ENCODE measurements around the gene CBR1. TPM values are rescaled to one million over a fixed set of nuclear protein-coding genes. Genes with fewer than 3 reads are reported as not detected.

Gene CBR1
- total RNA-seq, 1 donor from 2014 or later = 20.1 TPM

GRCh38 chr21:36034211-36034913, 35.5 kb upstream of the CBR1 start:
- peaks cover 28% of the 10 kb centered on the region for H3K36me3 Mint-ChIP-seq
- H3K4me1 Mint-ChIP-seq (ENCODE audit: unreplicated experiment) = no peaks in the 10 kb centered on the region
- H3K9me3 Mint-ChIP-seq = no peaks in the 10 kb centered on the region
- no peaks in the 10 kb centered on the region for H3K27me3 Mint-ChIP-seq
- DNase-seq (ENCODE audit: extremely low spot score, unreplicated experiment) = no peak
- TF ChIP-seq CTCF (conservative IDR thresholded peaks at IDR 0.05) = no peak
- no peak overlapping the region for H3K27ac Mint-ChIP-seq
- no peak overlapping the region for H3K4me3 Mint-ChIP-seq

- Mint-ChIP-seq H3K4me1 (ENCODE audit: unreplicated experiment) (no peaks in the 10 kb centered on the region), H3K27ac (no peak overlapping the region), H3K4me3 (no peak overlapping the region), H3K36me3 (peaks cover 30% of the 10 kb centered on the region), H3K27me3 (no peaks in the 10 kb centered on the region), H3K9me3 (no peaks in the 10 kb centered on the region)
- no peak for TF ChIP-seq CTCF (conservative IDR thresholded peaks at IDR 0.05)
- no peak for DNase-seq (ENCODE audit: extremely low spot score, unreplicated experiment)
These were observed 34.4 kb upstream of the CBR1 start for GRCh38 chr21:36035381-36035791.

- DNase-seq (ENCODE audit: extremely low spot score, unreplicated experiment) = no peak
- Mint-ChIP-seq H3K36me3 (peaks cover 38% of the 10 kb centered on the region), H3K4me3 (no peak overlapping the region), H3K27me3 (no peaks in the 10 kb centered on the region), H3K4me1 (ENCODE audit: unreplicated experiment) (no peaks in the 10 kb centered on the region), H3K27ac (no peak overlapping the region), H3K9me3 (no peaks in the 10 kb centered on the region)
- no peak for TF ChIP-seq CTCF (conservative IDR thresholded peaks at IDR 0.05)
These were observed 30.9 kb upstream of the CBR1 start for GRCh38 chr21:36038701-36039497.

- Mint-ChIP-seq H3K36me3 (peaks cover 35% of the 10 kb centered on the region), H3K9me3 (no peaks in the 10 kb centered on the region), H3K27me3 (no peaks in the 10 kb centered on the region)
These were observed 30.0 kb upstream of the CBR1 start for GRCh38 chr21:36039861-36040260.

GRCh38 chr21:36040389-36040788, 29.4 kb upstream of the CBR1 start:
- no peak overlapping the region for H3K4me3 Mint-ChIP-seq
- H3K36me3 Mint-ChIP-seq = peaks cover 33% of the 10 kb centered on the region
- no peak for TF ChIP-seq CTCF (conservative IDR thresholded peaks at IDR 0.05)

More at GRCh38 chr21:36039861-36040260, 30.0 kb upstream of the CBR1 start:
- no peak for DNase-seq (ENCODE audit: extremely low spot score, unreplicated experiment)
- Mint-ChIP-seq H3K4me1 (ENCODE audit: unreplicated experiment) (no peaks in the 10 kb centered on the region), H3K4me3 (no peak overlapping the region), H3K27ac (no peak overlapping the region)
- no peak for TF ChIP-seq CTCF (conservative IDR thresholded peaks at IDR 0.05)

More at GRCh38 chr21:36040389-36040788, 29.4 kb upstream of the CBR1 start:
- H3K27ac Mint-ChIP-seq = no peak overlapping the region
- H3K4me1 Mint-ChIP-seq (ENCODE audit: unreplicated experiment) = no peaks in the 10 kb centered on the region
- DNase-seq (ENCODE audit: extremely low spot score, unreplicated experiment) = no peak
- no peaks in the 10 kb centered on the region for H3K27me3 Mint-ChIP-seq
- H3K9me3 Mint-ChIP-seq = no peaks in the 10 kb centered on the region
